HG03064 (cell line): ENCODE measurements around the gene DNMBP.
"Not testable (repeated sequence)": the region's sequence is repeated elsewhere in the genome, so short reads cannot be mapped to it uniquely, and the experiment has no call there.

ENCODE experiments used
- ATAC-seq: cut with Tn5 transposase; IDR thresholded peaks from one replicate; pipeline ENCODE4 v1.9.1; 2021; ENCODE audit warnings: low read depth; ENCODE audit not compliant: unreplicated experiment

The DNMBP gene

GRCh38 chr10:99872367-99873162 lies 137.2 kb downstream of the DNMBP start:
- no peak for ATAC-seq

- ATAC-seq, result no peak
Observed at GRCh38 chr10:99870123-99870730, 139.5 kb downstream of the DNMBP start.

- ATAC-seq, result no peak
Observed at GRCh38 chr10:99869581-99870122, 140.1 kb downstream of the DNMBP start.

GRCh38 chr10:99867250-99867649 lies 142.5 kb downstream of the DNMBP start:
- not testable (repeated sequence) for ATAC-seq

GRCh38 chr10:99863535-99864240 lies 146.1 kb downstream of the DNMBP start:
- not testable (repeated sequence) for ATAC-seq

DNA sequence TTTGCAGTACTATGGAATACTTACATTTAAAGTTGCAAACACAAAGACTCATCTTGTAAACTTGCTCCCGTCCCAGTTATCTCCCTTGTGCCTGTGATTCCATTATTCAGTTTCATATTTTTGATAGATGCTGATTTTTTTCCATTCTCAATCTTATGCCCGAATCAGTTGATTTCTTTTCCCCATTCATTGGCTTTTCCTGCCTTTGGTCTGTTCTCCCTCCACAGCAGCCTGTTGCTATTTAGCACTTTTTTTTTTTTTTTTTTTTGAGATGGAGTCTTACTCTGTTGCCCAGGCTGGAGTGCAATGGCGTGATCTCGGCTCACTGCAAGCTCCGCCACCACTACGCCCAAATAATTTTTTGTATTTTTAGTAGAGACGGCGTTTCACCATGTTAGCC lies 149.3 kb downstream of the DNMBP start:
- no peak for ATAC-seq

DNA sequence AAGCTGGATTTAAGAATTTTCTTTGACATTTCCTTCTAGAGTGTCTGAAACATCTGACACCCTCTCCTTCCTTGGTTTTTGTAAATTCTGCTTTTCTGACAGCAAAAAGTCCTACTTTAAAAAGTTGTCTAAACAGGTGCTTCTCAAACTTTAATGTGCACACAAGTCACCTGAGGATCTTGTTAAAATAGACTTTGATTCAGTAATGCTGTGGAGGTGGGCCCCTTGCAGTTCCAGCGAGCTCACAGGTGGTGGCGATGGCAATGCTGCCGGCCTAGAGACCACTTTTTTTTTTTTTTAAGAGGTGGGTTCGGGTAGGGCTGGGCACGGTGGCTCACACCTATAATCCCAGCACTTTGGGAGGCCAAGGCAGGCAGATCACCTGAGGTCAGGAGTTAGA lies 150.2 kb downstream of the DNMBP start:
- ATAC-seq, result no peak

GRCh38 chr10:99858849-99859248 lies 150.9 kb downstream of the DNMBP start:
- no peak for ATAC-seq

- ATAC-seq, result no peak
Observed at GRCh38 chr10:99855479-99856071, 154.2 kb downstream of the DNMBP start.

GRCh38 chr10:99854860-99855259 lies 154.9 kb downstream of the DNMBP start:
- no peak for ATAC-seq

GRCh38 chr10:99853655-99854054 lies 156.1 kb downstream of the DNMBP start:
- no peak for ATAC-seq

DNA sequence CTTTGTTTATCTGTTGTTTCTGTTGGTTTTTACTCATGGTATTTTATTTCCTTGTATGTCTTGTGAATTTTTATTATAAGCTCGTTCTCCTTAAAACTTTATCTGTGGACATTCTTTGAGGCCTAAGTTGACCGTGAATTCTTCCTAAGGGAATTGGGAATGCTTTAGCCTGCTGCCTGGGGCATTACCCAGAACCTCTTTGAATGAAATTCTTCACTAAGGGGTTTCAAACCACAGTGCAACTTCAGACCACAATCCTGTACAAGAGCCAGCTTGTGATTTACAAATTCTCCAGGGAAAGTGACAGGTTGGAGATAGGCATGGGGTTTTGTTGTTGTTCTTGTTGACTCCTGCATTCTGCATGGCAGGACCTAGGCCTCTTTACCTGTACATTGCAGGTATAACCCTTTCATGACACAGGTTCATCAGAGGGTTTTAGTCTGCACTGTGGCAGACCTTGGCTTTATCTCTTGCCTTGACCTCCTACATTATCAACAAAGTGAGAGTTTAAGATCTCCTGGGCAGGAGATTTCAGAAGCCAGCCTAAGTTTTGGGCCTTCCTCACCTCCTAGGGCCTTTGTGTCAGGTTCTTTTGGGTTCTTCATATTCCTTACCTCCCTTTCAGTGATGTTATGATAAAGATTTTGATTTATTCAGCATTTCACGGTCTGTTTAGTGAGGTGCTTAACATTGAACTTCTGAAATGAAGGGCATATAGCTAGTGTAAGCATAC lies 157.1 kb downstream of the DNMBP start:
- no peak for ATAC-seq

GRCh38 chr10:99851825-99852224 lies 157.9 kb downstream of the DNMBP start:
- no peak for ATAC-seq

DNA sequence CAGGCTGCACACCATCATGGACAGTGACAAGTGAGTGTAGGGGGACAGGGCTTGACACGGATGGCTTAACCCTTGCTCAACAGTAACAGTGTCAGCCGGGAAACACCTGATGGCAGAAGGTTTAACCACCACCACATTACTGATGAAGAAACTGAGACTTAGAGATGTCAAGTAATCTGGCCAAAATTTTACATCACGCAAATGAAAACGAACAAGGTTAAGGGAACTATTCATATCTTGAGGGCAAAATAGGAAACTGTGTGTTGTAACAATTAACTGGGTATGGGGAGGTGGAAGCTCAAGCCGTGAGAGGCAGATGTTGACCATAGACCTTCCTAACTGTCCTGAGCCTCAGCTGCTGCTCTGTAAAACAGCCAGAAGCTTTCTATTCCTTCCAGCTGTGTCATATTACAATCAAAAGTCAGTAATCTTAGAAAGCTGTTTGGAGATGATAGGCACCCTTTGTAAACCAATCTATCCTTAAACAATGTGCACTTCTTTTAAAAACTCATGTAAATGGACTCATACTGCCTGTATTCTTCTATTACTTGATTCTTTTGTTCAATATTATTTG lies 158.9 kb downstream of the DNMBP start:
- ATAC-seq, result no peak

DNA sequence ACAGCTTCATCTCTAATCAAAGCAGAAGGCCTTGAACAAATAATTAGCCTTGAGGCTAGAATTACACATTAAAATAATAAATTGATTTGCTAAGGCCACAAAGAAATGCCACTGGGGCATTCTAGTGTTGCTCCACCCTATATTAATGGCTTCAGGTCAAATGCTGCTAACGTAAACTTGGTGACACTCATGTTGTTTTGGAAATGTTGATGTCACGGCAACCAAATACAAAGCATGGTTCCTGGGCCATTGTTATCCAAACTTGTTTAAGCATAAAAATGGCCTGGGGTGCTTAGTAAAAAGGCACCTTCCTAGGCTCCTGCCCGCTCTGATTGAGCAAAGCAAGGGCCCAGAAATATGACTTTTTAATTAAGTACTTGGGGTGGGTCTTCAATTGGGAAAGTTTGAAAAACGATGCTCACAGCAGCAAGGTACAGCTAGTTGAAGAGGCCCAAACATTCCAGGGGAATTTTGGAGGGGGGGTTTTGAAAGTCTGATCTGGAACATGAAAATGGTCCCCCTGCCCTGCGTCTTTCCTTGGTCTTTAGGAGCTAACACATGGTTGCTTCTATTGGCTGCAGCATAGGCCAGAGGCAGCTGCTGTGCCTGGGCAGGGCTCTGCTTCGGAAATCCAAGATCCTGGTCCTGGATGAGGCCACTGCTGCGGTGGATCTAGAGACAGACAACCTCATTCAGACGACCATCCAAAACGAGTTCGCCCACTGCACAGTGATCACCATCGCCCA lies 159.6 kb downstream of the DNMBP start:
- ATAC-seq, result no peak

GRCh38 chr10:99849536-99849935 lies 160.2 kb downstream of the DNMBP start:
- no peak for ATAC-seq

- no peak for ATAC-seq
Observed at GRCh38 chr10:99849057-99849456, 160.7 kb downstream of the DNMBP start.

DNA sequence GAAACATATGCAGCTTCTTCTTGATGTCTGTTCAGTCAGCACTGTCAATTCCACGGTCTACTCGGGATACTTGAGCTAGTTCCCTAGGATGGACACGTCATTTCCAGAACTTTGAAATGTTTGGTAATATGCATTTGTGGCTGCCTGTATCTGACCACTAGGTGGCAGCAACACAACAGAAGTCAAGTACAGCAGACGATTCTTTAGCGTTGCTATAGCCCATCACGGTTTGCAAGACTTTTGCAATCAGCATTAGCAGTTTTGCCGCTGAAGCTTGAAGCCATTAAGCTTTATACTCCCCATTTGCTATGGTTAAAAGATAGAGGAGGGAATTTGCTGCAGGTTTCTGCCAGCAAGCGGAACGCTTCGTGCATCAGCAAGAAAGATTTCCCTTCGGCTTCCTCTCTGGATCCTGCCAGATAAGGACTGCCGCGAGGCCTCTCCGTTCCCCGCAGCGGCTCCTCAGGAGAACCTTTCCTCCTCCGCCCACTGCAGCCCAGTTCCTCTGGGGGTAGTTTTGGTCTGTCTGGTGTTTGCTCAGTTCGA lies 163.8 kb downstream of the DNMBP start:
- no peak for ATAC-seq

DNA sequence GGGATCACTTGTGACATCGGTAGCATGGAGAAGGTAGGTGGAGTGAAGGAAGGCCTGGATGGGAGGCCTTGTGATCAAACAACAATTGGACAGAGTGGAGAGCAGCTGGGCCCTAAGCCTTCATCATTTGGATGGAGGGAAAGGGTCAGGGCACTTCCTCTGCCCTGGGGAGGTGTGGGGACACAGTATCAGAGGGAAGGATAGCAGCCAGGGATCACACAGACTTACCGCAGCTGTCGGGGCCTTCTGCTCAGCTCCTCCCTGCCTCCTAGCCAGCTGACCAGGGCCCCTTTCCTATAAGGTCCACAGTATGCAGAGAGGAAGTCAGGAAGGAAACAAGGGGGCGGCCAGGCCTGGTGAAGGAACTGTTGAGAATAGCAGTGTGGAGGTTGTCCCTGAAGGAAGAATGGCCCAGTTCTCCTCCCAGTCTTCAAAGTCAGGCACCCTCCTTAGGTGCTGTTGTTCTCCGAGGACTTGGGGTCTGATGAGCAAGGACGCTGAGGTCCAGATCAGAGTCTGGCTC lies 165.3 kb downstream of the DNMBP start:
- ATAC-seq, result no peak
